HCT116 (cell line): ENCODE results near the gene RUNDC3A. TPM values are rescaled to one million over a fixed set of nuclear protein-coding genes. Genes with fewer than 3 reads are reported as not detected.

ENCODE experiments used
- ATAC-seq: fragments of 200-7000 bp; cut with Tn5 transposase; 2 replicates; pipeline ENCODE4 v1.9.1; 2020; ENCODE audit warnings: mild to moderate bottlenecking, moderate library complexity
- BruUV-seq: library from RNA; stranded (reverse); fragments of 400-500 nt; replicated peaks from 2 replicates; lab custom pipeline; 2021; lab: Mats Ljungman, UMichigan
- CTCF ChIA-PET: fragments of 300-600 bp; sonication (Branson Sonifier 250); formaldehyde crosslinking; loops from one replicate; lab custom pipeline; 2021; ENCODE audit warnings: antibody characterized with exemption; lab: Charles Lee
- POLR2A ChIA-PET: fragments of 300-600, 350-600 bp; sonication (Branson Sonifier 250); formaldehyde crosslinking; loops from one replicate; lab custom pipeline; 2021; ENCODE audit warnings: antibody characterized with exemption; lab: Charles Lee
- RAD21 ChIA-PET, 2 experiments: fragments of 300-600 bp; sonication (Branson Sonifier 250); formaldehyde crosslinking; loops; one replicate each; lab custom pipeline; 2023; ENCODE audit warnings: low total read pairs in 2 of 2; ENCODE audit not compliant: uncharacterized antibody in 2 of 2, unreplicated experiment in 2 of 2, low non-redundant PET in 1 of 2; lab: Charles Lee
- DNase-seq: peaks from one replicate; pipeline ENCODE4 v3.0.0-alpha.2; 2010; ENCODE audit warnings: low read depth, low spot score
- H2AFZ ChIP-seq: fragments of 200-600 bp; shearing (Covaris generic), sonication (generic); 2 replicates; pipeline ENCODE4 v1.6.1; 2017; ENCODE audit warnings: low read depth, mixed run types, mixed read lengths, antibody characterized with exemption, low read length; ENCODE audit not compliant: poor library complexity, severe bottlenecking
- H3K27ac ChIP-seq: 2 replicates; pipeline ENCODE4 v1.5.1; 2012; ENCODE audit warnings: low read depth, low read length
- H3K27me3 ChIP-seq: fragments of 200-600 bp; sonication (generic); 2 replicates; pipeline ENCODE4 v1.6.1; 2016; ENCODE audit warnings: mixed run types, low read length, mixed read lengths; ENCODE audit not compliant: insufficient read depth
- H3K36me3 ChIP-seq, 2 experiments: fragments of 200-500 bp in 1 of 2; fragments of 200-600 bp in 1 of 2; sonication (Bioruptor generic) in 1 of 2; sonication (generic) in 1 of 2; 2 replicates each; pipeline versions ENCODE4 v1.5.1 to v1.6.1; 2014 to 2016; ENCODE audit warnings: low read length in 2 of 2, inconsistent platforms in 1 of 2, mixed read lengths in 1 of 2, mixed run types in 1 of 2; ENCODE audit not compliant: insufficient read depth in 2 of 2, control insufficient read depth in 1 of 2
- H3K4me1 ChIP-seq, 2 experiments: fragments of 200-600 bp in 1 of 2; sonication (generic) in 1 of 2; 2 replicates each; pipeline versions ENCODE4 v1.5.1 to v1.6.1; 2012 to 2017; ENCODE audit warnings: low read length in 2 of 2, inconsistent platforms in 1 of 2, mild to moderate bottlenecking in 1 of 2, mixed read lengths in 1 of 2, mixed run types in 1 of 2, moderate library complexity in 1 of 2; ENCODE audit not compliant: insufficient read depth in 2 of 2, control insufficient read depth in 1 of 2
- H3K4me2 ChIP-seq: fragments of 200-600 bp; sonication (generic); 2 replicates; pipeline ENCODE4 v1.6.1; 2017; ENCODE audit warnings: mixed run types, low read length, mixed read lengths
- H3K4me3 ChIP-seq, 2 experiments: fragments of 200-600 bp in 1 of 2; sonication (generic) in 1 of 2; replicated peaks in 1 of 2; 2 replicates each; pipeline ENCODE4 v1.5.1; 2011 to 2016; ENCODE audit warnings: low read length in 2 of 2, control low read depth in 1 of 2, low read depth in 1 of 2, mild to moderate bottlenecking in 1 of 2, mixed read lengths in 1 of 2, mixed run types in 1 of 2
- H3K79me2 ChIP-seq: fragments of 200-600 bp; sonication (generic); 2 replicates; pipeline ENCODE4 v1.6.1; 2017; ENCODE audit warnings: mild to moderate bottlenecking, mixed run types, low read length, moderate library complexity, mixed read lengths; ENCODE audit not compliant: insufficient read depth
- H3K9ac ChIP-seq: fragments of 200-600 bp; sonication (generic); 2 replicates; pipeline ENCODE4 v1.6.1; 2016; ENCODE audit warnings: low read length, mixed read lengths
- H3K9me2 ChIP-seq: fragments of 200-600 bp; sonication (generic), shearing (Covaris generic); 2 replicates; pipeline ENCODE4 v1.6.1; 2017; ENCODE audit warnings: mixed run types, mild to moderate bottlenecking, moderate library complexity; ENCODE audit not compliant: insufficient read depth
- H3K9me3 ChIP-seq, 2 experiments: fragments of 200-500 bp in 1 of 2; fragments of 200-600 bp in 1 of 2; sonication (Bioruptor generic) in 1 of 2; sonication (generic) in 1 of 2; 2 replicates each; pipeline ENCODE4 v1.6.1; 2014 to 2017; ENCODE audit warnings: low read length in 2 of 2, mixed read lengths in 2 of 2, inconsistent platforms in 1 of 2, low read depth in 1 of 2, mild to moderate bottlenecking in 1 of 2, mixed run types in 1 of 2, moderate library complexity in 1 of 2; ENCODE audit not compliant: control insufficient read depth in 1 of 2, insufficient read depth in 1 of 2
- H4K20me1 ChIP-seq: fragments of 200-600 bp; sonication (generic), shearing (Covaris generic); 2 replicates; pipeline ENCODE4 v1.6.1; 2017; ENCODE audit warnings: mixed run types, mild to moderate bottlenecking, moderate library complexity; ENCODE audit not compliant: insufficient read depth
- FOSL1 ChIP-seq: IDR thresholded peaks from 2 replicates; pipeline ENCODE4 v1.6.1; 2012; ENCODE audit warnings: low read depth
- MAX ChIP-seq: IDR thresholded peaks from 2 replicates; pipeline ENCODE4 v1.6.1; 2012
- ZFX ChIP-seq: fragments of 450-650 bp; IDR thresholded peaks from 2 replicates; pipeline ENCODE4 v1.6.1; 2017
- intact Hi-C: fragments of 100-400 bp; cut with micrococcal nuclease; formaldehyde crosslinking; loops from 2 replicates; pipeline ENCODE4 v1.10.0; 2022
- total RNA-seq: library from RNA; stranded (reverse); gene quantifications from one replicate; pipeline ENCODE4 v1.2.1, GENCODE V29; 2021; ENCODE audit not compliant: unreplicated experiment

RUNDC3A gene
- total RNA-seq, 1 experiment from 2014 or later = 0.61 TPM

- ChIA-PET RAD21 (no interaction called here), POLR2A (interaction anchor here (2.0 kb wide), 1 partner anchor 22 kb away, joined by 6 read pairs; the partner anchor contains the start of gene GRN), CTCF (no interaction called here)
- BruUV-seq = TSS peak; percentile 61
- TF ChIP-seq FOSL1 = no peak
- H3K27me3 ChIP-seq = no peaks in the 10 kb centered on the region
- peak overlapping the region; percentile 60 to 87 for H3K4me3 ChIP-seq
- ATAC-seq (no peak), DNase-seq (no peak)
- no peaks in the 10 kb centered on the region for H3K9me3 ChIP-seq
- intact Hi-C loops = loop anchor here (2.0 kb wide), 1 partner anchor 77 kb away; no protein-coding TSS in a partner anchor
- H2AFZ ChIP-seq = no peak overlapping the region
- H3K4me1 ChIP-seq = peaks cover 11 to 25% of the 10 kb centered on the region in 2 experiments
- H3K36me3 ChIP-seq = peaks cover 19 to 33% of the 10 kb centered on the region in 2 experiments; a peak in 3 of 4 replicates
- peak overlapping the region; percentile 98 for H3K27ac ChIP-seq
- H3K9me2 ChIP-seq = no peaks in the 10 kb centered on the region
- no peaks in the 10 kb centered on the region for H4K20me1 ChIP-seq
- peaks cover 55% of the 10 kb centered on the region for H3K79me2 ChIP-seq
- H3K4me2 ChIP-seq = peak overlapping the region; percentile 77
- peak overlapping the region; percentile 97 for H3K9ac ChIP-seq
Measured at GRCh38 chr17:44323359-44324091, 15.1 kb downstream of the RUNDC3A start.

- peak overlapping the region; percentile 98 for H3K27ac ChIP-seq
- CTCF ChIA-PET = interaction anchor here (1.2 to 1.7 kb wide), 3 partner anchors 21 to 114 kb away, joined by 5 to 7 read pairs (median 6); partner anchors contain the start of genes GRN and UBTF
- DNase-seq = no peak
- 0 out of 2 replicates have a peak, but pooled peaks have one; percentile 1 for ATAC-seq
- peak overlapping the region; percentile 97 for H3K9ac ChIP-seq
- intact Hi-C loops = loop anchor here (2.0 kb wide), 1 partner anchor 77 kb away; no protein-coding TSS in a partner anchor
- H3K4me1 ChIP-seq = peaks cover 15 to 30% of the 10 kb centered on the region in 2 experiments
- RAD21 ChIA-PET = no interaction called here
- H4K20me1 ChIP-seq = no peaks in the 10 kb centered on the region
- no peaks in the 10 kb centered on the region for H3K9me3 ChIP-seq
- H3K27me3 ChIP-seq = no peaks in the 10 kb centered on the region
- POLR2A ChIA-PET = interaction anchor here (1.2 to 2.0 kb wide), 2 partner anchors 21 to 114 kb away, joined by 3 to 6 read pairs; partner anchors contain the start of gene GRN
- TF ChIP-seq MAX = peak; percentile 45; the same call in 1 of the 2 replicates
- no peak for TF ChIP-seq ZFX
- H3K4me3 ChIP-seq = peak overlapping the region; percentile 60 to 87
- H2AFZ ChIP-seq = no peak overlapping the region
- peaks cover 19 to 33% of the 10 kb centered on the region in 2 experiments; a peak in 3 of 4 replicates for H3K36me3 ChIP-seq
- H3K79me2 ChIP-seq = peaks cover 55% of the 10 kb centered on the region
- no TSS peak for BruUV-seq
- peak overlapping the region; percentile 77 for H3K4me2 ChIP-seq
- H3K9me2 ChIP-seq = no peaks in the 10 kb centered on the region
Measured at GRCh38 chr17:44324092-44324570, 15.7 kb downstream of the RUNDC3A start.
